Nephron (organoid): Measurements from ENCODE around the gene BRINP1.

Experiments used
- H3K27ac Mint-ChIP-seq, 3 experiments: 2 replicates each; pipeline ENCODE4 v1.8.0; 2020; ENCODE audit warnings: mixed read lengths in 3 of 3, mild to moderate bottlenecking in 2 of 3, moderate library complexity in 1 of 3
- H3K27me3 Mint-ChIP-seq: 2 replicates; pipeline ENCODE4 v1.8.0; 2021; ENCODE audit warnings: low read depth, mild to moderate bottlenecking, moderate library complexity, mixed read lengths
- H3K36me3 Mint-ChIP-seq: 2 replicates; pipeline ENCODE4 v1.8.0; 2020; ENCODE audit warnings: low read depth, mixed read lengths
- H3K4me1 Mint-ChIP-seq: 2 replicates; pipeline ENCODE4 v1.8.0; 2020; ENCODE audit warnings: mixed read lengths
- H3K4me3 Mint-ChIP-seq, 3 experiments: 2 replicates each; pipeline ENCODE4 v1.8.0; 2020; ENCODE audit warnings: mild to moderate bottlenecking in 3 of 3, mixed read lengths in 3 of 3, moderate library complexity in 2 of 3
- H3K9me3 Mint-ChIP-seq: 2 replicates; pipeline ENCODE4 v1.8.0; 2020; ENCODE audit warnings: mixed read lengths
- TF ChIP-seq, protein P1 (sequence below), 3 experiments: fragments of 200-600 bp; sonication (generic); IDR thresholded peaks; one replicate each; pipeline ENCODE4 v1.5.0; 2021; ENCODE audit warnings: antibody characterized with exemption in 3 of 3; ENCODE audit not compliant: unreplicated experiment in 3 of 3

Gene BRINP1

DNA sequence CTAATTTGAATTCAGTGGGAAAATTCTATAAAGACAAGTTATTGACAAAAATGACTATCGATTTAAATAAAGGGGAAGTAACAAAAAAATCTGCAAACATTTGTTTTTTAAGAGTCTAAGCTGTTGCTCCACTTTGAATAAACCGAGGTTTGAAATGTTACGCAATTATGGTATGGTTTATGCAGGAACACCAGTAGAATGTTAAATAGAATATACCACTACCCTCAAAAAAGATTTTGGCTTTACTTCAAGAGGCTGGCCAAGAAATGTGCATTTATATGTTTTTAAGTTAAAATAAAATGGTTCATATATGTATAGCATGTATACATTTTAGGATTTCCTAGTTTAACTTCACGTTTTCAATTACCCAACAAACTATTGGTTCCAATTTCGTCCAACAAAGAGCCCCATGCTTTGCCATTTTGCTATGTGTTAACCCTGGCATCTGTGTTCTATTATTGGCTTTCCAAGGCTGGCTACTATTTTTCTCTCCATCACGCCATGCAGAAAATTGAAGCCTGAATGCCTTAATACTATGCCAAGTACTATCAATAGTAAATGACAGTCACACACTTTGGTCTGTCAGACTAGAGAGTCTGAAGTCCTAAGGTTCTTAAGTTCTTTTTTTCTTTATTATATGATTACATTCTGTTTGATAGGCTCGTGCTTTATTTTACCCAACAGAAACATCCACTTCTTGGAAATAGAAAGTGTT lies 171.2 kb downstream of the BRINP1 start:
- Mint-ChIP-seq H3K4me1 (no peaks in the 10 kb centered on the region), H3K9me3 (no peaks in the 10 kb centered on the region), H3K27ac (no peak overlapping the region), H3K4me3 (no peak overlapping the region), H3K27me3 (peaks cover 3% of the 10 kb centered on the region), H3K36me3 (peaks cover 20% of the 10 kb centered on the region)
- TF ChIP-seq, protein P1, sequence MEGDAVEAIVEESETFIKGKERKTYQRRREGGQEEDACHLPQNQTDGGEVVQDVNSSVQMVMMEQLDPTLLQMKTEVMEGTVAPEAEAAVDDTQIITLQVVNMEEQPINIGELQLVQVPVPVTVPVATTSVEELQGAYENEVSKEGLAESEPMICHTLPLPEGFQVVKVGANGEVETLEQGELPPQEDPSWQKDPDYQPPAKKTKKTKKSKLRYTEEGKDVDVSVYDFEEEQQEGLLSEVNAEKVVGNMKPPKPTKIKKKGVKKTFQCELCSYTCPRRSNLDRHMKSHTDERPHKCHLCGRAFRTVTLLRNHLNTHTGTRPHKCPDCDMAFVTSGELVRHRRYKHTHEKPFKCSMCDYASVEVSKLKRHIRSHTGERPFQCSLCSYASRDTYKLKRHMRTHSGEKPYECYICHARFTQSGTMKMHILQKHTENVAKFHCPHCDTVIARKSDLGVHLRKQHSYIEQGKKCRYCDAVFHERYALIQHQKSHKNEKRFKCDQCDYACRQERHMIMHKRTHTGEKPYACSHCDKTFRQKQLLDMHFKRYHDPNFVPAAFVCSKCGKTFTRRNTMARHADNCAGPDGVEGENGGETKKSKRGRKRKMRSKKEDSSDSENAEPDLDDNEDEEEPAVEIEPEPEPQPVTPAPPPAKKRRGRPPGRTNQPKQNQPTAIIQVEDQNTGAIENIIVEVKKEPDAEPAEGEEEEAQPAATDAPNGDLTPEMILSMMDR (IDR thresholded peaks at IDR 0.05; ENCODE audit: unreplicated experiment in 3 of 3), result no peak

DNA sequence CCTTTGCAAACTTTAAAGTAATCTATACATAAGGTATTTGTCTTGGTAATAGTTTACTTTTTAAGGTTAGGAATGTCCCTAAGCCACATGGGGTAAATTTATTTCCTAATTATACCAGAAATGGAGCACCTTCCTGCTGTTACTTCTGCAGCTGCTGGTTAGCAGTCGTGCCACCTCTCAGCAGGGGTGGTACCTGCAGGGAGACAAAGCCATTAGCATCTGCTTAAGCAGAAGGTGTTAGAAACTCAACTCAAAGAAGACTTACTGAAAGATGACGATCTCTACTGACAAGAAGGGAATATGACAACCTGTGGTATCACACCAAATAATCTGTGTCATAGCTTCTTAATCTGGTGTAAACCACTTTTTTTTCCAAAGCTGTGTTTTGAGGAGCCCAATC lies 173.7 kb downstream of the BRINP1 start:
- TF ChIP-seq, protein P1 (IDR thresholded peaks at IDR 0.05; ENCODE audit: unreplicated experiment in 3 of 3), result no peak
- peaks cover 13% of the 10 kb centered on the region for H3K36me3 Mint-ChIP-seq
- H3K4me1 Mint-ChIP-seq, result no peaks in the 10 kb centered on the region
- H3K27ac Mint-ChIP-seq, result no peak overlapping the region
- peaks cover 4% of the 10 kb centered on the region for H3K9me3 Mint-ChIP-seq
- no peaks in the 10 kb centered on the region for H3K27me3 Mint-ChIP-seq
- no peak overlapping the region for H3K4me3 Mint-ChIP-seq

DNA sequence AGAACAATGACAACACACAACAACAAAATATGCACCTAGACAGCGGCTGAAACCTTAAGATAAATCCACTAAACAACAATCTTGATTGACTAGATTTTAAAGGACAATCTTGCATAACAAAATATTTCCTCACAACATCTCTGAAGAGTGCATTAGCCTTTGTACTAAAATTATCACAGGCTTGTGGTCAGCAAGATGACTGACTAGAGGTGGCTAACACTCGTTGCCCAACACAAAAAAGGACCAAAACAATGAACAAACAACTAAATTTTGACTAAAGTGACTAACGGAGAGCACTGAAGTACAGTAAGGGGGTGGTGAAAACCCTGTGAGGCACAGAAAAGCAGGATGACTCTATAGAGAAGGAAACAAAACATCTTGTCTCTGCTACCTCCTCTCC lies 183.9 kb downstream of the BRINP1 start:
- Mint-ChIP-seq H3K4me1 (no peaks in the 10 kb centered on the region), H3K4me3 (no peak overlapping the region), H3K36me3 (peaks cover 10% of the 10 kb centered on the region), H3K9me3 (peaks cover 8% of the 10 kb centered on the region), H3K27me3 (no peaks in the 10 kb centered on the region), H3K27ac (no peak overlapping the region)
- TF ChIP-seq, protein P1 (IDR thresholded peaks at IDR 0.05; ENCODE audit: unreplicated experiment in 3 of 3), result no peak

DNA sequence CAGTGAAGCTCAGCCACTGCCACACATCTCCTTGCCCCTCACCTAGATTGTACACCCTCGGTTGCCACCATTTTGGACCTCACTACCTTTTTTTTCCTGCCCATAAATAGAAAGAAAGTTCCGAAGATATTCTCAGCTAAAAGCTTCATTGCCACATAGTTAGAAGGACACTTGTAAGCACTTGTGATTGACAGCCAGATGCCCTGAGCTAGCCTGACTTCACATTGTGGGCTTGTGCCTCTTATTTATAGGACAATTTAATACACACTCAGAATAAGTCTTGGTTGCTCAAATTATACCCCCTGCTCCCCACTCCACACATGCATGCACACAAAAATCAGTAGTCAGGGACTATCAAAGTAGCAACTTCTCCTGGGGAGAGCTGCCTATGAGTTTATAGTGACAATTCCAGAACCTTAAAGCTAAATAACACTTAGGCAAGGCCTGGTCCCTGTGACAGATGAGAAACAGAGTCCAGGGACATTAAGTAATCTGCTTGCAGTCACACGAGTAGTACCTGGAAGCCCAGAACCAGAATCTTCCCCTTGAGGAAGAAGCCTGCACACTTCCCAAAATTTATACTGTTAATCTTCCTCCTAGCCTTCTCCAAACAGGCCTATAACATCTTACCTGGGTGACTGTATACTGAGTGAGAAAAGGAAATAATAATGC lies 184.8 kb downstream of the BRINP1 start:
- Mint-ChIP-seq H3K9me3 (peaks cover 8% of the 10 kb centered on the region), H3K4me1 (no peaks in the 10 kb centered on the region), H3K27ac (no peak overlapping the region), H3K27me3 (no peaks in the 10 kb centered on the region), H3K4me3 (no peak overlapping the region), H3K36me3 (peaks cover 10% of the 10 kb centered on the region)
- TF ChIP-seq, protein P1 (IDR thresholded peaks at IDR 0.05; ENCODE audit: unreplicated experiment in 3 of 3), result no peak

DNA sequence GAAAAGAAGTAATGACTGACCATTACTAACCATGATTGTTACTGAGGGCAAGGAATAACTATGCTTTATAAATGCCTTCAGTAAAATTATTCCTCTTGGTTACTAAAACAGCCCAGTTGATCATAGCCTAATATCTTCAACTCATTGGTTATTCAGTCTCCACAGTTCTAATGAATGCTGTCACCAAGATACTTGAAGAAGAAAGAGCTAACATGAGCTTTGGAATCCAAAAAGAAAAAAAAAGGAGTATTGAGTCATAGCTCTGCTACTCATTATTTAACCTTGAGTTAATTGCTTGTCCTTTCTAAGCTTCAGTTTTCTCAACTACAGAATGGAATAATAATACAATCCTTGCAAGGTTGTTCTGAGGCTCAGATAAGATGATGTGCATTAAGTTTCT lies 187.7 kb downstream of the BRINP1 start:
- Mint-ChIP-seq H3K27me3 (no peaks in the 10 kb centered on the region), H3K9me3 (no peaks in the 10 kb centered on the region), H3K36me3 (no peaks in the 10 kb centered on the region), H3K27ac (no peak overlapping the region), H3K4me3 (no peak overlapping the region), H3K4me1 (peaks cover 4% of the 10 kb centered on the region)
- TF ChIP-seq, protein P1 (IDR thresholded peaks at IDR 0.05; ENCODE audit: unreplicated experiment in 3 of 3), result no peak

DNA sequence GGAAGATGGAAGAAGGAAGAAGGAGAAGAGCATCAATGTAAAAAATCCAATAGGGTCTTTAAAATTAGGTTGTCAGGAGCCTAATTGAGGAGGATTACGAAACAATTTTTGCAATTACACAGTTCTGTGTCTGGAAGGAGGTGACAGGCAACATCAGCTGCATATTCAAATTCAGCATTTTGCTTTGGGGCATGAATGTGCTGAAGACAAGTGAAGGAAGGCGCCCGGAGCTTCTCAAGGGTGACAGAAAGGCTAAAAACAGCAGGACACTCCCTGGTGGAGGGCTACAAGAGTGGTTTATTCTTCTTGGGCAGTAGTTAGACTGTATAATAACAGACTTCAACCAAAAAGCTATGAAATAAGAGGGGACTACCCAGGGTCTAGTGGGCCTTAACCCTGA lies 188.3 kb downstream of the BRINP1 start:
- Mint-ChIP-seq H3K27ac (no peak overlapping the region), H3K4me1 (peaks cover 4% of the 10 kb centered on the region), H3K4me3 (no peak overlapping the region), H3K36me3 (no peaks in the 10 kb centered on the region), H3K9me3 (no peaks in the 10 kb centered on the region), H3K27me3 (no peaks in the 10 kb centered on the region)
- TF ChIP-seq, protein P1 (IDR thresholded peaks at IDR 0.05; ENCODE audit: unreplicated experiment in 3 of 3), result no peak
